GM21786 (cell line): ENCODE measurements around the gene CBL.

Experiments
- ATAC-seq: cut with Tn5 transposase; IDR thresholded peaks from one replicate; pipeline ENCODE4 v1.9.1; 2021; ENCODE audit not compliant: unreplicated experiment

Gene CBL

DNA sequence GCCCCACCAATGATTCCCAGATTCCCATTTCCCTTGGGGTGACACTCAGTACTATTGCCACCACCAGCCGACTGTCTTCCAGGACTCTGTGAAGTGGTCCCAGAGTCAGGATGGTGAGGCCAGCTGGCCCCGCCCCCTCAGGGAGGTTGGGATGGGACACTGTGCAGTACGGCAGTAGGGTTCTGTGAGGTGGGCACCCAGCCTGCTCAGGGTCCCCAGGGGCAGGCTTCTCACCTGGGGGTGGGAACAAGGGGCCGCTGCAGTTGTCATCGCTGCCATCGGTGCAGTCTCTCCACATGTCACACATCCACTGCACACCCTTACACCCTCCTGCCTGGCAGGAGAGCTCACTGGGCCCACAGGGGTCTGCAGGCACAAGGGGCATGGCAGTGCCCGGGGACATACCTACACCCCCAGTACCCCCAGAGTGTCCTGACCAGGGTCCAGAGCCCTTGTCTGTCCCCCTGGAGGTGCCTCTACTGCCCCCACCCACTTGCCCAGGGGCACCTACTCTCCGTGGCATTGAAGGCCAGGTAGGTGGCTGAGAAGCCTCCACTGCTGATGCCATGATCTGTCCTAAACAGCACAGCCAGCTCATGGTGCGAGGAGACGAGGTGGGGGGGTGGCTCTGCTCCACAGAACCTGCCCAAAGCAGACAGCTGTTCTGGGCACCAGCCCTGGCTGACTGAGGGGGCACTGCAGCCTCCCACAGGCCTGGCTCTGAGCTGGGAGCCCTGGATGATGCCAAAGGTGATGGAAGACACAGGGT, 136.4 kb downstream of the CBL start:
- no peak for ATAC-seq

DNA sequence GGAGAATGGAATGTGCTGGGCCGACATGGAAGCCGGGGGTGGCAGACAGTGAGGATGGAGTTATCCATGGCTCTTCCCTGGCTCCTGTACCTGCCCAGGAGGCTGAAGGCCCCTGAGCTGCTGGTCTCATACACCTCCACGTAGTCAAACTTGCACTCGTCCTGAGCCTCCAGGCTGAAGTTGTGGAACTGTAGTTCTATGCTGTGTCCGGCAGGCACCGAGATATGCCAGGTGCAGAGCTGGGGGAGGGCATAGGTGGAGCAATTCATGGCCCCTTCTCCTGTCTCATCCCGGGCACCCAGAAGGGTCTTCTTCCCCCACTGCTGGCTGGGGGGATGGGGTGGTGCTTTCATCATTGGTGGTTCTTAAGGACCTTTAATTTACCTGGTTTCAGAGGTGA, 137.6 kb downstream of the CBL start:
- no peak for ATAC-seq

DNA sequence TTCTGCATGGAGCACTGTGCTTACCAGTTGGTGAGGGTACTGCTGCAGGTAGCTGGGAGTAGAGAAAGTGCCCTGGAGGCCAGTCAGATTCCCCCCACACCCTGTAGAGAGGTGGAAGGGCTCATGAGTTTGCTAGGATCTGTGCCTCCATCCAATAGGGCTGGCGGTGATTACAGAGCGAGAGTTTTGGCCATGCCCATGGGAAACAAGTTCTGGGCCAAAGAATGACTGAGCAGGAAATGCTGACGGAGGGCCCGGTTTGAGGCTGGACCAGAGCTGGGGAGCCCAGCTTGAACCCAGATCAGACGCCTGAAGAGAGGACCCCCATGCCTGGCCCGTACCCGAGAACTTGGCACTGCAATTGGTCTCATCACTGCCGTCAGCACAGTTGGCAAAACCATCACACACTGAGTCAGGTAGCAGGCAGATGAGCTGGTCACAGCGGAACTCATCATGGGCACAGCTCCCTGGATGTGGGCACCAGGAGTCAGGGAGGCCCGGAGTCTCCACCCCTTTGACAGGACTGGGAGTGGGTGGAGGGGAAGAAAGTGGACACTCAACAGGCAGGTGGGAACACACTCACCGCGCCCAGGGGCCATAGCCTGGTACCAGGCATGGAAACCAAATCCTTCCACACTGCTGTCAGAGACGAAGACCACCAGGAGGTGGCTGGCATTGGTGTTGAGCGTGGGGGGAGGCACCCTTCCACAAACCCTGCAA, 138.3 kb downstream of the CBL start:
- no peak for ATAC-seq

DNA sequence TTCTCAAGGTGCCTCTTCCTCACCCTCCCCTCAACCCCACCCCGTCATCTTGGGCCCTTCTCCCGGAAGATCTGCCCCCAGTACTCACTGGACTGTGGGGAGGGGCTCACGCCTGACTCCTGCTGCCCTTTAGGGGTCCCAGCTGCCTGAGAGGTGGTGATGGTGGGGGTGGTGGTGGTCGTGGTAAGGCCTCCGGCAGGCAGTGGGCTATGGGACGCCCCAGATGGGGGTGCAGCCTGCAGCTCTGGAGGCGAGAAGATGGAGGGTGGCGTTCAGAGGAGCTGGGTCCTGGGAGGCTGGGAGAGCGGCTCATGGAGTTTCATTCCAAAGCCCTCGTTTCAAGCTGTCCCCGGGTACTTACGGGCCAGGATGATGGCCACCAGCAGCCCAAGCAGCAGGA, 139.5 kb downstream of the CBL start:
- no peak for ATAC-seq

DNA sequence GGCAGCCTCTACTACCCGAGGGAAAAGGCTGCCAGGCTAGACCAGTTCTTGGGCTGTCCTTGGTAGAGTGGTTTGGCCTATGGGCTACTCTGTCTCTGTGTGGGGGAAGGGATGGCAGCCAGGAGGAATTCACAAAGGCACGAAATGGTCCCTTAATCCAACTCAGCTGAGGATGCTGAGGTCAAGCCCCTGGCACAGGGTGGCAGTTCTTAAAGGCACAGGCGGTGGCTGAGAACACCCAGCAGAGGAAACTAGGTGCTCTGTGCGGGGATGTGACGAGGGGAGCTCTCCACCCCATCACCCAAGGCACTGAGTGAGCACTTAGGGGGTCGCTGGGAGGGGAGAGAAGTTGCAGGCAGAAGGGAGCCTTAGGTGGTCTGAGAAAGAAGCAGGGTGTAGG, 140.5 kb downstream of the CBL start, which contains the start of gene MFRP:
Gene MFRP (minus strand): TSS at position 101 of the 400 bp plus-strand sequence. CDS start 192 bp downstream, outside the sequence.
- ATAC-seq = no peak

DNA sequence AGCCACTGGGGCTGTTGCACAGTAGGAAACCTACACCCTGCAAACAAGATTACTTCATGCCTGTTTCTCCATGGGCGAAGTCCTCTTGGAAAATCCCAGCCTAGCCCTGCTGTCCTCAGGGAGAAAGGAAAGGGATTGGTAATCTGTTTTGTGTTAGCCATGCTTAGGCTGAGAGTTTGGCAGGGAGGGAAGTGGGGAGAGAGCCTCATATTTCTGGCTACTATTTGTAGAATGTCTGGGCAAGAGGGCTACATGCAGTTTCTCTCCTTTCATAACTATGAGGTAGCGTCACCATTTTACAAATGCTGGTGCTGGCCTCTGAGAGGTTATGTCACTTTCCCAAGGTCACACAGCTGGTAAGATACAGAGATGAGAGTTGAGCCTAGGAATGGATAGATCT, 141.1 kb downstream of the CBL start:
- ATAC-seq = no peak

DNA sequence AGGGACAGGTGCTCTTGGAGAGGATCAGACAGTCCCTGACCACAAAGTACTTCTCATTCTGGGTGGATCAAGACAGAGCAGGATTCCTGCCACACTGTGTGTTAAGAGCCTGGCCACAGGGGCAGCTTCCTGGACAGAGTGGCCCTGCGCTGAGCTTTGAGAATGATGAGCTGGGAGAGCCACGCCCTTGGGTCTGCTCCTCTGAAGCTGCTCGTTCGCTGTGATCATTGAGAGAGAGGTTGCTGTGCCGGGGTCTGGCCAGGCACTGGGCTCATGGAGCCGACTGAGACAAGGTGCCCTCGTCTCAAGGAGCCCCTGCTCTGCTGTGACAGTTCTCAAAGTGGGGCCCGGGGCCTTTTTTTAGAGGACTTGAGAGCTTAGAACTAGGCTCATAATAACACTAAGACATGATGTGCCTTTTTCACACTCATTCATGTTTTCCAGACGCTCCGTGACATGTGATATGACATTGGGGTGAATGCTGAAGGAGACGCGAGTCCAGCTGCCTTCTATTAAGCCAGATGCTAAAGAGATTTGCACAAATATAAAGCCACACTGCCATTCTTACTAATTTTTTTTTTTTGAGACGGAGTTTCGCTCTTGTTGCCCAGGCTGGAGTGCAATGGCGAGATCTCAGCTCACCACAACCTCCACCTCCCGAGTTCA, 141.9 kb downstream of the CBL start:
- ATAC-seq = no peak

DNA sequence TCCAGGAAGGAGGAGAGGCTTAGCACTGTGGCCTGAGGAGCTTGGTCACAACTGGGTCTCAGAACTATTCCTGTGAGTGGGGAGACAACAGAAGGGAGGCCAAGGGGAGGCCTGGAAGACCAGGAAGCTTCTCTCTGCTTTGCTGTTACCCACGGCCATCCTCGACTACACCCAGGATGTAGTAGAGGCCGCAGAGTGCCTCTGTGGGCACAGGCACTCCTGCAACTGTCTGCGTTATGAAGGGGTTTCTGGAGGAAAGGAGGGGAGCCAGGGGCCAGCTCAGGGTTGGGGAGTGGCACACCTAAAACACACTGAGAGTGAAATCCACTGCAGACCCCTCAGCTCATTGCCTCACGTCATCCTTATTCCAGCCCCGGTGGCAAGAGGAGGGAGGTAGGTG, 144.2 kb downstream of the CBL start:
- no peak for ATAC-seq

DNA sequence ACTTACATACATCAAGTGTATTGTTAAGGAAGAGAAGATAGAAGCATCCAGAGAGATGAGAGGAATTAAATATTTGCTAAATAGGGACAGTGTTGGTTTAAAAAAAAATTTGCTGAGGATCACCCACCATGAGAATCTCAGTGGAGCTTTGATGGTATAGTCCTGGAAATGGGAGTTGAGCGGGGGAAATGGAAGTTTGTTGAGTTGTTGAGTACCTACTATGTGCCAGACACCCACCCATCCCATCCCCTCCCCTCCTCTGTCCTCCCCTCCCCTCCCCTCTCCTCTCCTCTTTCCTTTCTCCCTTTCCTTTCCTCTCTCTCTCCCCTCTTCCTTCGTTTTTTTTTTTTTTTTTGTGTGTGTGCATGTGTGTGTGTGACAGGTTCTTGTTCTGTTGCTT, 145.1 kb downstream of the CBL start:
- no peak for ATAC-seq

DNA sequence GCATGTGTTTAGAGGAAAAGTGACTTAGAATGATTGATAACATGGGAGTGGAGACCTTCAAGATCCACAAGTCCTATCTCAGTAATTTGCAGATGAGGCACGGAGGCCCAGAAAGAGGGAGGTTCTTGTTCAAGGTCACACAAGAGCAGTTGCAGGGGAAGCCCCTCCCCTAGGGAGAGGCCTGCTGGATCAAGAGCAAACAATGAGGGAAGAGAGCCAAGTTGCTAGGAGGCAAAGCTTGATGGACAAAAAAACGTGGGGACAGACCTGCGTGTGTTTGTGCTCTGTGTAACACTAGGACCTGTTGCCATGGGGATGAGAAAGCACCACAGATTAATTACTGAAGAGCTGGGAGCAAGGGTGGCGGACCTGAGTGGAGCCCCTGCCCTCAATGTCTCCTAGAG, 146.7 kb downstream of the CBL start:
- ATAC-seq = no peak

DNA sequence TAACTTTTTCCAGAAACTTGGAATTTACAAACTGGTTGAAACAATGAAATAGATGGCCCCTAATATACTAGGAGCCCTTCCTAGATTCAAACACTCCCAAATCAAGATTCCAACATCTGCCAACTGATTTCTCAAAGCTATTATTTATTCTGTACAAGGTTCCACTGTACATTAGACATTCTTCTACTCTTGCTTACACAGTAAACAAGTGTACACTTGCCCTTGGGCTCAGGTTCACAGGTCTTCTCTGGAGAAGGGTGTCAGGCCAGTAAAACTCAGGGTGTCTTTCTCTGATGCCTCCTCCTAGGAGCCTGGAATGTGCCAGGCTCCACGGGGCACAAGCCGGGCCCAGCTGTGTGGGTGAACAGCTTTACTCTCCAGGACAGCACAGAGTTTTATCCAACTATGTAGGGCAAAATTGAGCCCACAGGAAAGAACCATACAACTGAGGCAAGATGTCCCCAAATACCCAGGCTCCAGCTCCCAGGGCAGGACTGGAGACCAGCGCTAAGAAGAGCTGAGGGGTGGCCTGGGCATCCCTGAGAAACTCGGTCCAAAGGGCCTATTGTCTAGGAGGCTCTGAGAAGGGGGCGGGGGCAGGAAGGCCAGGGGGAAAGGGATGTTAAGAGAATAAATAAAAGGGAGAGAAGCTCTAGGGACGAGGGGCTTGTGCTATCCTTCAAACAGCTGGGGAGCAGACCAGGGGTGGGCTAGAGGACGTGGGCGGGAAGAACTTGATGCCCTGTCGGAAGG, 149.1 kb downstream of the CBL start:
- ATAC-seq = no peak

DNA sequence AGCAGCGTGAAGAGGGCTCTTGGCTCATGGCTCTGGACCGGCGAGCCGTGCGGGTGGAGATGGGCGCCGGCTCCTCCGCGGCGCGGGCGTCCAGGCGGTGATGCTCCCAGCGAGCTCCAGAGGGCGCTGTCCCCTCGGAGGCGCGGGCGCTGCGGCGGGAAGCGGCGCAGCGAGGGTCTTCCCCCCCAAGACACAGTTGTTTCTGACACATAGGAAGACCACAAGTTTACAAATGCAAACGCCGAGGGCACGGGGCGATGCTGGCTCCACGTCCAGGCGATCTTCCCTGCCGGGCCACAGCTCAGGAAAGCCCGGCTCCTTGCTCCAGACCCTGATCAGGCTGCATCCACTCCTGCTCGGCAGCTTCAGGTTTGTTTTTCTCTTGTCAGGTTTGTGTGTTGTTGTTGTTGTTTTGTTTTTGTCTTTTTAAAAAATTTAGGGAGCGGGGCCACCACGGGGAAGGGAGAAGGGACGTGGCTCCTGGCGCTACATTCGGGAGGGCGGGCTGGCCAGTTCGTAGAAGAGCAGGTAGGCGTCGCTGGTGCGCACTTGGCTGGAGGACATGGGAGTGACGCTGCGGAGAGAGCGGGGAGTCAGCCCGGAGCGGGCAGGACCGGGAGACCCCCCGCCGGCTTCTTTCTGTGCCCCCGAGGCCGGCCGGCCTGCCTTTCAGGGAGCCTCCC, 150.4 kb downstream of the CBL start:
- ATAC-seq = peak; percentile 68

DNA sequence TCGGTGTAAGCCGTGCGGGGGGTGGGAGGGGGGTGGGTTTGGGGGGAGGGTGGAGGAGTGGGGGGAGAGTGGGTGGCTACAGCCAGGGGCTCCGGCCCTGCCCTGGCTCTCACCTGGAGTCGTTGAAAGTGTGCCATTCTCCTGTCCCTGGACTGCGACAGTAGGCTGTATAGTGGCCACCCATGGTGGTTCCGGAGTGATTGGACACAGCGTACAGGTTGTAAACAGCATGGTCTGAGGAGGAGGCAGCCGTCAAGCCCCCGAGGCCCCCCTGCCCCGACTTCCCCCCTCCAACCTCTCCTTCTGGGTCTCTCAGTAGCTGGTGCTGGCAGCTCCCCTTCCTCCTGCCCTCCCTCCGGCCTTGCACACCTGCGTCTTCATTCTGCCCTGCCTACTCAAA, 150.9 kb downstream of the CBL start:
- ATAC-seq = no peak
